HPDE6-E6E7 (cell line): ENCODE results near the gene FLT1.

Experiments used
- DNase-seq: peaks from one replicate; pipeline ENCODE4 v3.0.0; 2011; ENCODE audit warnings: missing footprints; ENCODE audit errors: extremely low spot score

FLT1 gene

GRCh38 chr13:28392428-28392827 lies 102.5 kb downstream of the FLT1 start:
- no peak for DNase-seq

GRCh38 chr13:28387740-28388501 lies 107.0 kb downstream of the FLT1 start:
- no peak for DNase-seq

DNA sequence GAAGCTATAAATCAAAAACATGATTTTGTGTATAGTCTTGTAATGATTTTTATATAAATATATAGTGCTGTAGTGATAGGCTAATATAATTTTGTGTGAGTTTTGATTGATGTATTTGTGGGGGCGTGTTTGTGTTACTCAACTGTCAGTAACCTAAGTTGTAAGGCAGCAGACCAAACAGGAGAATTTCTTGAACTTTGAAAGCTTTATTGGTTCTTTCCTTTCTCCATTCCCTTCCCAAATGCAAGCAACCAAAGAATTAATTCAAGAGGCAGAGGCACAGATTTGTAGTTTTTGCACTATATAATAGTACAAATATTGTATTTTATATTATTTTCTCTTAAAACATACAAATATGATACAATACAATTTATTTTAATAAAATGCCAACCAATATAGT lies 109.6 kb downstream of the FLT1 start:
- no peak for DNase-seq

DNA sequence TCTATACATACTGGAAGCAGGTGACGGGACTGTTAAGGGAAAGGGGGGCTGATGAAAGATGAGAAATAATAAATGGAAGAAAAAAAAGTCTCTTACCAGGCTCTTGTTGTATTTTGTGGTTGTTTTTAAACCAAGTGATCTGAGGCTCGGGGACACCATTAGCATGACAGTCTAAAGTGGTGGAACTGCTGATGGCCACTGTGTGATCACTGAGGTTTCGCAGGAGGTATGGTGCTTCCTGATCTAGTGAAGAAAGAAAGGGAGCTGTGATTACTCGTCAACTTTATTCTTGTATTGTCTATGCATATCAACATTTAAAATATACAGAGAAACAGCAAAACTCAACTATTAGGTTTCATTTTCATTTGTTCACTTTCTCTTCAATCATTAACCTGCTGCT lies 110.1 kb downstream of the FLT1 start:
- no peak for DNase-seq

- no peak for DNase-seq
Observed at GRCh38 chr13:28380319-28380718, 114.6 kb downstream of the FLT1 start.

- no peak for DNase-seq
Observed at GRCh38 chr13:28379371-28380083, 115.4 kb downstream of the FLT1 start.

DNA sequence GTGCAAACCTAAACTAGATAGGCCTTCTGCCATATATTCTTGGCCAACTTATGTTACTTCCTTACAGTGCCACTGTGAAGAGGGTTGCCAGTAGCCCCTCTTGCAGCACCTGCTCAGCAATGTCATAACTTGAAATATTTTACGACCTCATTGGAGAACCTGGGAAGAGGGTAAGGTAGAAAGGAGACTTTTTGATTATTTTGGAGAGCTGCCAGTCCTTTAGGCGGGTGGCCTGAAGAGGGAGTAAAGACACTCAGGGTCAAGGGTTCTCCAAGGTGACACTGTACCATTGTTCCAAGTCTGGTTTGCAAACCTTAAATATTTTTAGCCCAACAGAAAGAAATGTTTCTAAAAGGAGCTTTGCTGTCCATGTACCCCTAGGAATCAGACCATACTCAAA lies 118.3 kb downstream of the FLT1 start:
- DNase-seq, result no peak

GRCh38 chr13:28375250-28375930 lies 119.5 kb downstream of the FLT1 start:
- DNase-seq, result no peak

- DNase-seq, result no peak
Observed at GRCh38 chr13:28373810-28374209, 121.1 kb downstream of the FLT1 start.

DNA sequence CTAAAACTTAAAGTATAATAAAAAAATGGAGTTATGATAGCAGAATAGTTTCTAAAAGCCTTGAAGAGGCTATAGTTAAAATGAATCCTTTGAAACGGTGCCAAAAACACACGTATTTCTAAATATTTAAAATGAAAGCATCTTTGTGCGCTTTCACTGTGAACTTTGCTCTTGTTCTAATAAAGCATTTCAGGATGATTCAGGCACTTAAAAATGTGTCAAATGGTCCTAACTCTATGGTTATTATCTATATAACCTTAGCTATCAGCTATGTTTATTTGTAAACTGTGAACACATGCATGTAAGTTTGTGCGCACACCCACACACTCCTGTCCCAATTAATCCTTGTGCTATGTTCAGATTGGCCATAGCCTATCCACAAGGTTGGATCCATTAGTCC lies 124.5 kb downstream of the FLT1 start:
- no peak for DNase-seq

DNA sequence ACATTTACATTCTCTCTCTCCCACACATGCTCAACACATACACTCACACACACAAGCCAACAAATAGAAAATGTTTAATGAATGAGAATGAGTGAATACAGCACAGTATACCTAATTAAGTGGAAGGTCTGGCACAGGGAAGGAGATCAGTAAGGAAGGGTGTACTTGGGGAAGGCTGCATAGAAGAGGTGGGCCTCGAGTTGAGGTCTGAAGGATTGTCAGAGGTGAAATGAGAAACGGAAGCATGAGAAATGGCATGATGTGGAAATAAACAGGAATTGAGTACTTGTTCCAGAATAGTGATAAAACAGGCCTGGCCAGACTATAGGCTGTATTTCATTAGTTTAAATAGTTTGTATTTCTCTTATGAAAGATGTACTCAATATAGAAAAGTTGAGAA lies 136.2 kb downstream of the FLT1 start:
- no peak for DNase-seq

GRCh38 chr13:28357911-28358433 lies 137.0 kb downstream of the FLT1 start:
- no peak for DNase-seq

- DNase-seq, result no peak
Observed at GRCh38 chr13:28357247-28357825, 137.6 kb downstream of the FLT1 start.

DNA sequence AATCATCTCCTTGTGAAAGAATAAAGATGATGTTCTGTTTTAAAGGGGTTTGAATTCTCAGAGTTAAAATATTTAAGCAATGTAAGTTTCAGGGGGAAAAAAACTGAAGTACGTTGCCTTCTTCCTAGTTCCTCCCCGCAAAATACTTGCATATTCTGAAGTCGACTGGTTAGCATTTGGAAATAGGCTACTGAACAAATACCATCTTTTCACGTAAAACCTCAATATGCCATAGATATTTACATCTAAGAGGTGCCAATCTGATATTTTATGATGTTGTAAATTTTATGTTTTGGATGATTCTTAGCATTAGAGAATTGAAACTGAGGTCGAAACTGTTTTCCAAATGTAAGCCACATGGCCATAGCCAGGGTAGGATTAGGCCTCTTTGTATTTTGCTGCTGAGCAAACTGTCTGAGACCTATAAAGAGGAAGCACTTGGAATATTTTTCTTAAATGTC lies 138.3 kb downstream of the FLT1 start:
- no peak for DNase-seq

DNA sequence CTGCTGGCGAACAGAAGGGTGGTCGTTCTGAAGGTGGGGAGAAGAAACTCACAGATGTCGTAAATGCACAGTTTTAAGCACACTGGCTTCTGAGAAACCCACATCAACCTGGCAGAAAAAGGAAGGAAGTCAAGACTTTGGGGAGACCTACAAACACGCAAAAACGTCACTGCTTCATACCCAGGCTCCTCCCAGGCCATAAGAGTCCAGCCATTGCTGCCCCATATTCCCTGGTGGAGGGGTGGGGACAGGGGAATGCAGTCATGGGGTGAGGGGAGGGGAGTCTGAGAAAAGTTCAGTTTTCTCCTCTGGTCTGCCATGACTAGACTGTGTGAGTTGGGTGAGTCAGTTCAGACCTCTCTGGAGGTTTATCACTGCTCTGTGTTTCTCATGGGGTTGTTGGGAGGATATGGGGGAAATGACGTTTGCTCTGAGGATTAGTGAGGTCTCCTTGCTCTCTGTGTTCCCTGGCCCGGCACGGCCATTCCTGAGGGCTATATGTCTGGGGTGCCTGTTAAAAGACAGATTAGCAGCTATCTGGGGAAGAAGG lies 139.0 kb downstream of the FLT1 start:
- DNase-seq, result no peak

DNA sequence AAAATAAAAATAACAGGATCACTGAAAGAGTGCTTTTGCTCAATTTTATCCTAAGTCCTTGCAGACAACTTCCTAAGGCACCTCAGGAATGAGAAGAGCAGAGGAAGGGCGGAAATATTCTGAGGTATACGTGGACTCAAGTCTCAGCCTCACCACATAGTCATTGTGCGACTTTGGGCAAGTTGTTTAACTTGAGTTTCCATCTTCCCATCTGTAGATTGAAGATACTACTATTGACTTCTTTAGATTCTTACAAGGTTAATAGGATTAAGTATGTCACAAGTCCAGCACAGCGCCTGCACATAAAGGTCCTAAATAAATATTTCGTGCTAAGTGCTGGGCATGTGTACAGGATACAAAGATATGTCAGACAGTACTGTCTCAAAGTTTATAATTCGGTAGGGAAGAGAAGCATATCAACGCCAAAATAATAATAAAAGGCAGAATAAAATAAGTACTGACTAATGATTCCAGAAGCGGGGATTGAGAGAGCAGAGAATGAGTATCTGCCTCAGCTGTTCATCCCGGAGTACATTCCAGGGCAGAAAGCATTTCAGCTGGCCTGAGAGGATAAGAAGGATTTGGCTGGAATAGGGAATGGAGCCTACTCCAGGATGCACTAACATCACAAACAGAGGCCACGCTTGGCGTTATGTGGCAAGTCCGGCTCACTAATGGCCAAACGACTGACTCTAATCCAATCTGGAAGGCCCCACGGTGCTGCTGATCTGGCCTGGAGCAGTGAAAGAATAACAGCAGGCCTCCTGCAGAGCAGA lies 139.7 kb downstream of the FLT1 start:
- DNase-seq, result no peak

DNA sequence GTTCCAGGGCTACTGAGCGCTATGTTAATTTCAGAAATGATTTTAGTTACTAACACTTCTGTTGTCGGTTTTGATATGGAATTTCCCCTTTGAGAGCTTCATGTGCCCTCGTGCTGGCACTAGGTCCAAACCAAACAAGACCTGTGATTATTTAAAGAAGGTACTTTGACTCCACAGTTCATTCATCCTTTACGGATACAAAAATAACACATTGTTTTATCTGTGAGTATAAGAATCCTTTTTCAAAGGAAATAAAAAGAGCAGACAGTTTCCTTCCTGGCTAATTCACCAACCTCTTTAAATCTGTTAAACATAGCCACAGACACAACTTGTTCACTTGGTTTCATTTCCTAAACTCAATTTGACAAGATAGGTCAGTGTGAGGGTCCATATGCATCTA lies 141.2 kb downstream of the FLT1 start:
- no peak for DNase-seq

DNA sequence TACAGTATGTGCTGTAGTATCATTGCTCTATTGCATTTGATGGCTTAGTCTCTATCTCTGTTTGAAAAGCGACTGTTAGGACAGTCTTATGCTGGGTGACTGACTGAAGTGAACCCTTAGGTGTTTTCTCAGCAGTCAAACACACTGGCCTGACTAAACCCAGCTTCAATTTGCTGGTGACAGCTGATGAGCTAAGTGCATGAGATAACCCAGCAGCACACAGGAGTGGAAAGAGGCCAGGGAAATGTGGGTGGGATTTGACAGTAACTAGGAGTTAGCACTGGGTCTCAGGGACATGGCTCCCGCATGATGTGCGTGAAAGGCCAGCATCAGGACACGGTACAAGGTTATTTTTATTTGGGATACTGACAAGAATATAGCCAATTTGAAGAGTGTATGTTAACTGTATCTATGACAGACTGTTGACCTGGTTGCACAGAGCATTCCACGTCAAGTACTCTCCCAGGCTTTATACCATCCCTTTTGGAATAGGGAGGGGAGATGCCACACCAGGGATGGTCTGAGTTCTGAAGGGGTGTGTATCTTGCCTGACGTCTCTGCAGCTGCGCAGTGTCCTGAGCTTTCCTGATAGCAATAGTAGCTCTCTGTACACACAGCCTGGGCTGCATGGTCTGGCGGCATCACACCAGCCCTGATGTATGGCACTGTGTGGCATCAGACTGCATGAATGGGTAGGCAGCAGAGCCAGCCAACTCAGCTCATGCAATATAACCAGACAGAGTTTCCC lies 144.8 kb downstream of the FLT1 start:
- DNase-seq, result no peak

DNA sequence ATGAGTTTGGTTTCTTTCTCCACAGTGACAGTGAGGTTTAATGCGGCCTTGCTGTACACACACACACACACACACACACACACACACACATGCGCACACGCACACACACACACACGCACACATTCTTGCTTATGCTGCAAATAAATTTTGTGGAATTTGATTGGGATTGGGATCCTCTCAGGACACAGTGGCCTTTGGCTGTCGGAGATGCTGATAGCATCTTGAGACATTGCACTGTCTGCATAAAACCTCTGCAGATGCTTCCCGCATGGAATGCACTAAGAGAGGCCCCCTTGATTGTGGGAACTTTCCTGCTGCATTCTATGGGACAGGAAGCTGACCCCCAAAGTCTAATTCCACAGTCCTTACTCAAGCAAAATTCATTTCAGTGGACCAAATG lies 145.6 kb downstream of the FLT1 start:
- DNase-seq, result no peak
